ENCODE results near the gene GYS1.
"Not testable (repeated sequence)": the region's sequence is repeated elsewhere in the genome, so short reads cannot be mapped to it uniquely, and the experiment has no call there.

GYS1 gene

GRCh38 chr19:48993175-48994034, at the start of gene GYS1, which contains the start of gene RUVBL2:
TSS of gene GYS1 (minus strand) at chr19:48993309. CDS start at chr19:48993112, 197 bp downstream.
TSS of gene RUVBL2 (plus strand) at chr19:48993887. CDS start at chr19:48993912, 25 bp downstream.
- peak; percentile 98 to 99 for DNase-seq (ENCODE audit: low read depth in 2 of 2)

- not testable (repeated sequence) for DNase-seq (ENCODE audit: low read depth in 2 of 2)
These were observed 49.6 kb upstream of the GYS1 start for GRCh38 chr19:49042666-49043065.

GRCh38 chr19:49042177-49042576, 49.1 kb upstream of the GYS1 start:
- DNase-seq (ENCODE audit: low read depth in 2 of 2): no peak

GRCh38 chr19:49039736-49040135, 46.6 kb upstream of the GYS1 start:
- not testable (repeated sequence) for DNase-seq (ENCODE audit: low read depth in 2 of 2)

- DNase-seq (ENCODE audit: low read depth in 2 of 2): not testable (repeated sequence)
These were observed 45.6 kb upstream of the GYS1 start for GRCh38 chr19:49038557-49039276.

GRCh38 chr19:49038111-49038510, 45.0 kb upstream of the GYS1 start:
- not testable (repeated sequence) for DNase-seq (ENCODE audit: low read depth in 2 of 2)

- peak; percentile 59 to 60 for DNase-seq (ENCODE audit: low read depth in 2 of 2)
These were observed 43.7 kb upstream of the GYS1 start, which contains the start of gene CGB1 for GRCh38 chr19:49036815-49037214. TSS of gene CGB1 (minus strand) at chr19:49036895. CDS start at chr19:49036711, 184 bp downstream.

GRCh38 chr19:49031642-49032301, 38.7 kb upstream of the GYS1 start, which contains the start of gene CGB2:
TSS of gene CGB2 (plus strand) at chr19:49031890. CDS start at chr19:49032096, 206 bp downstream.
- peak; percentile 65 to 81 for DNase-seq (ENCODE audit: low read depth in 2 of 2)

- not testable (repeated sequence) for DNase-seq (ENCODE audit: low read depth in 2 of 2)
These were observed 37.2 kb upstream of the GYS1 start for GRCh38 chr19:49030323-49030722.

GRCh38 chr19:49029749-49030148, 36.6 kb upstream of the GYS1 start:
- not testable (repeated sequence) for DNase-seq (ENCODE audit: low read depth in 2 of 2)

GRCh38 chr19:49028686-49029085, 35.6 kb upstream of the GYS1 start:
- DNase-seq (ENCODE audit: low read depth in 2 of 2): not testable (repeated sequence)

- not testable (repeated sequence) for DNase-seq (ENCODE audit: low read depth in 2 of 2)
These were observed 32.5 kb upstream of the GYS1 start for GRCh38 chr19:49025599-49025998.

- not testable (repeated sequence) for DNase-seq (ENCODE audit: low read depth in 2 of 2)
These were observed 32.0 kb upstream of the GYS1 start for GRCh38 chr19:49025088-49025487.

GRCh38 chr19:49024233-49024632, 31.1 kb upstream of the GYS1 start, which contains the start of gene CGB3:
TSS of gene CGB3 (minus strand) at chr19:49024333. CDS start at chr19:49023971, 362 bp downstream.
- DNase-seq (ENCODE audit: low read depth in 2 of 2): not testable (repeated sequence)

GRCh38 chr19:49022116-49022515, 29.0 kb upstream of the GYS1 start:
- DNase-seq (ENCODE audit: low read depth in 2 of 2): no peak

GRCh38 chr19:49020931-49021895, 28.1 kb upstream of the GYS1 start:
- no peak for DNase-seq (ENCODE audit: low read depth in 2 of 2)

- DNase-seq (ENCODE audit: low read depth in 2 of 2): no peak
These were observed 27.2 kb upstream of the GYS1 start for GRCh38 chr19:49020342-49020741.

GRCh38 chr19:49019242-49019932, 26.3 kb upstream of the GYS1 start:
- peak; percentile 43 to 63 for DNase-seq (ENCODE audit: low read depth in 2 of 2)

GRCh38 chr19:49018388-49019241, 25.5 kb upstream of the GYS1 start:
- not testable (repeated sequence) for DNase-seq (ENCODE audit: low read depth in 2 of 2)
